Glutamatergic neuron (in vitro differentiated cells): ENCODE results near the gene RNF7. TPM values are rescaled to one million over a fixed set of nuclear protein-coding genes. Genes with fewer than 3 reads are reported as not detected.
"Not testable (repeated sequence)": the region's sequence is repeated elsewhere in the genome, so short reads cannot be mapped to it uniquely, and the experiment has no call there.

ENCODE experiments used
- DNase-seq: peaks from one replicate; pipeline ENCODE4 v3.0.0; 2022
- H3K27ac Mint-ChIP-seq: one replicate; pipeline ENCODE4 v1.8.0; 2020; ENCODE audit warnings: mild to moderate bottlenecking, mixed read lengths, inconsistent platforms; ENCODE audit not compliant: unreplicated experiment
- H3K27me3 Mint-ChIP-seq: one replicate; pipeline ENCODE4 v1.8.0; 2020; ENCODE audit warnings: mild to moderate bottlenecking, moderate library complexity, mixed read lengths, inconsistent platforms; ENCODE audit not compliant: unreplicated experiment
- H3K36me3 Mint-ChIP-seq: one replicate; pipeline ENCODE4 v1.8.0; 2020; ENCODE audit warnings: mild to moderate bottlenecking, mixed read lengths, inconsistent platforms; ENCODE audit not compliant: unreplicated experiment
- H3K4me1 Mint-ChIP-seq: one replicate; pipeline ENCODE4 v1.8.0; 2020; ENCODE audit warnings: mild to moderate bottlenecking, low read depth, mixed read lengths, inconsistent platforms; ENCODE audit not compliant: unreplicated experiment
- H3K4me3 Mint-ChIP-seq: one replicate; pipeline ENCODE4 v1.8.0; 2020; ENCODE audit warnings: mild to moderate bottlenecking, mixed read lengths, inconsistent platforms; ENCODE audit not compliant: unreplicated experiment
- H3K9me3 Mint-ChIP-seq: one replicate; pipeline ENCODE4 v1.8.0; 2020; ENCODE audit warnings: mild to moderate bottlenecking, moderate library complexity, mixed read lengths, inconsistent platforms; ENCODE audit not compliant: unreplicated experiment
- CTCF ChIP-seq: fragments of 200-600 bp; sonication (generic); IDR thresholded peaks from one replicate; pipeline ENCODE4 v1.5.0; 2021; ENCODE audit not compliant: partially characterized antibody, unreplicated experiment
- total RNA-seq: library from RNA; stranded (reverse); fragmentation: NEBNext Ultra II Directional; extraction: Animal tissue kit (Norgen Biotek cat#: 25700); gene quantifications from one replicate; pipeline ENCODE4 v1.2.1, GENCODE V29; 2021; ENCODE audit not compliant: unreplicated experiment

The RNF7 gene
- total RNA-seq, 1 donor from 2014 or later = 95.0 TPM

GRCh38 chr3:141754032-141754431 lies 15.9 kb downstream of the RNF7 start:
- TF ChIP-seq CTCF = no peak
- Mint-ChIP-seq H3K27me3 (no peaks in the 10 kb centered on the region), H3K4me1 (peaks cover 3% of the 10 kb centered on the region), H3K27ac (no peak overlapping the region), H3K9me3 (no peaks in the 10 kb centered on the region), H3K36me3 (no peaks in the 10 kb centered on the region), H3K4me3 (no peak overlapping the region)
- no peak for DNase-seq

- not testable (repeated sequence) for H3K36me3 Mint-ChIP-seq, H3K27me3 Mint-ChIP-seq, H3K27ac Mint-ChIP-seq, H3K4me3 Mint-ChIP-seq, H3K4me1 Mint-ChIP-seq, H3K9me3 Mint-ChIP-seq, DNase-seq
These were observed 24.5 kb downstream of the RNF7 start for GRCh38 chr3:141762552-141762951.

- H3K9me3 Mint-ChIP-seq = no peaks in the 10 kb centered on the region
- peak within 1 kb of the TSS; percentile 36 for H3K27ac Mint-ChIP-seq
- TF ChIP-seq CTCF = no peak
- DNase-seq = no peak
- no peaks in the 10 kb centered on the region for H3K36me3 Mint-ChIP-seq
- no peaks in the 10 kb centered on the region for H3K27me3 Mint-ChIP-seq
- no peak within 1 kb of the TSS for H3K4me3 Mint-ChIP-seq
- H3K4me1 Mint-ChIP-seq = no peaks in the 10 kb centered on the region
These were observed 25.1 kb downstream of the RNF7 start, which contains the start of gene GRK7 for GRCh38 chr3:141763088-141763750. TSS of gene GRK7 (plus strand) at chr3:141763408. CDS start at chr3:141778285, 14,877 bp downstream.

GRCh38 chr3:141764045-141764444 lies 25.9 kb downstream of the RNF7 start:
- TF ChIP-seq CTCF = no peak
- no peak overlapping the region for H3K4me3 Mint-ChIP-seq
- H3K4me1 Mint-ChIP-seq = no peaks in the 10 kb centered on the region
- no peak overlapping the region for H3K27ac Mint-ChIP-seq
- no peak for DNase-seq
- no peaks in the 10 kb centered on the region for H3K27me3 Mint-ChIP-seq
- no peaks in the 10 kb centered on the region for H3K36me3 Mint-ChIP-seq
- no peaks in the 10 kb centered on the region for H3K9me3 Mint-ChIP-seq

DNA sequence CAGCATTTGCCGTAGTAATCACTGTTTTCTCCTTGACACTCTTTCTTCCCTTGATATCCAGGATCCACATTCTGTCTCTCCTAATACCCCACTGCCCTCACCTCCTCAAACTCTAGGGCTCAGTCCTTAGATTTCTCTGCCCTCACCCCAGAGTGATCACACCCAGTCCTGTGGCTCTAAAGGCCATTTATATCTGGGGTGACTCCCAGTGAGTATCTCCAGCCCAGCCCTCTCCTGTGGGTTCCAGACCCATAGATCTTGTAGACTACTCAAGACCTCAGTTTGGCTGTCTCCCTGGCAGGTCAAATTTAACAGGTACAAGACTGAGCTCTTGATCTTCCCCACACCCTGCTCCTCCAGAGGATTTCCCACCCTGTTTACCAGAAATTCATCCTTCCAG lies 26.4 kb downstream of the RNF7 start:
- Mint-ChIP-seq H3K27me3 (peaks cover 2% of the 10 kb centered on the region), H3K27ac (no peak overlapping the region), H3K9me3 (no peaks in the 10 kb centered on the region), H3K36me3 (no peaks in the 10 kb centered on the region), H3K4me3 (no peak overlapping the region), H3K4me1 (no peaks in the 10 kb centered on the region)
- no peak for TF ChIP-seq CTCF
- no peak for DNase-seq
